ENCODE measurements around the gene TRIM17. TPM values are rescaled to one million over a fixed set of nuclear protein-coding genes. Genes with fewer than 3 reads are reported as not detected.

TRIM17 gene
- total RNA-seq, 1 donor from 2014 or later = 2.9 TPM

DNA sequence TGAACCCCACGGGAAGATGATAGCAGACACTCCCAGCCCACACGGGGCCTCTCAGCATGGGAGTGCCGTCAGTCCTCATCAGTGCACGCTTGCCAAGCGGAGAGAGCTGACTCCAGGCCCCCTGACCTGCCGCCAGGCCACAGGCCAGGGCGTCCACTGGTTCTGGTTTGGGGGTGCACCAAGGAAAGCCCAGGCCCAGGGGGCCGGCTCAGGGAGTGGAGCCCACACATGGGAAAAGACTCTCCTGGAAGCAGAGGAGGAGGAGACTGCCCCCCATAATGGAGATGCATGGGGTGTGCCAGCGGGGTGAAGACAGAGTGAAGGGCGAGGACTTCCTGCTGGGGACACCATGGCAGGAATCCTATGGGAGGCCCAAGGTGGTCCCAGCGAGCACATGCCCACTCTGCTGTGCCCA lies 16.4 kb downstream of the TRIM17 start:
- no peaks in the 10 kb centered on the region for H3K36me3 ChIP-seq
- Mint-ChIP-seq H3K27me3 (ENCODE audit: insufficient read depth, low read depth) (peaks cover 5% of the 10 kb centered on the region), H3K9me3 (no peaks in the 10 kb centered on the region), H3K27ac (no peak overlapping the region), H3K36me3 (peaks cover 25% of the 10 kb centered on the region), H3K4me3 (no peak overlapping the region), H3K4me1 (peaks cover 14% of the 10 kb centered on the region)
- peaks cover 10% of the 10 kb centered on the region for H3K4me1 ChIP-seq
- no peaks in the 10 kb centered on the region for H3F3A ChIP-seq (ENCODE audit: low read depth)
- DNase-seq (ENCODE audit: low spot score) = no peak
- H3K4me3 ChIP-seq = no peak overlapping the region
- no peaks in the 10 kb centered on the region for H3K9me3 ChIP-seq (ENCODE audit: low read depth)
- no peak overlapping the region for H2AFZ ChIP-seq (replicated peaks)
- no peak overlapping the region for H3K4me2 ChIP-seq
- no peaks in the 10 kb centered on the region for H3K27me3 ChIP-seq
- no peak overlapping the region for H3K9ac ChIP-seq
- no peak for TF ChIP-seq EZH2phosphoT487 (IDR thresholded peaks at IDR 0.05)
- TF ChIP-seq EZH2 (IDR thresholded peaks at IDR 0.05) = no peak
- TF ChIP-seq, protein P1, sequence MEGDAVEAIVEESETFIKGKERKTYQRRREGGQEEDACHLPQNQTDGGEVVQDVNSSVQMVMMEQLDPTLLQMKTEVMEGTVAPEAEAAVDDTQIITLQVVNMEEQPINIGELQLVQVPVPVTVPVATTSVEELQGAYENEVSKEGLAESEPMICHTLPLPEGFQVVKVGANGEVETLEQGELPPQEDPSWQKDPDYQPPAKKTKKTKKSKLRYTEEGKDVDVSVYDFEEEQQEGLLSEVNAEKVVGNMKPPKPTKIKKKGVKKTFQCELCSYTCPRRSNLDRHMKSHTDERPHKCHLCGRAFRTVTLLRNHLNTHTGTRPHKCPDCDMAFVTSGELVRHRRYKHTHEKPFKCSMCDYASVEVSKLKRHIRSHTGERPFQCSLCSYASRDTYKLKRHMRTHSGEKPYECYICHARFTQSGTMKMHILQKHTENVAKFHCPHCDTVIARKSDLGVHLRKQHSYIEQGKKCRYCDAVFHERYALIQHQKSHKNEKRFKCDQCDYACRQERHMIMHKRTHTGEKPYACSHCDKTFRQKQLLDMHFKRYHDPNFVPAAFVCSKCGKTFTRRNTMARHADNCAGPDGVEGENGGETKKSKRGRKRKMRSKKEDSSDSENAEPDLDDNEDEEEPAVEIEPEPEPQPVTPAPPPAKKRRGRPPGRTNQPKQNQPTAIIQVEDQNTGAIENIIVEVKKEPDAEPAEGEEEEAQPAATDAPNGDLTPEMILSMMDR (IDR thresholded peaks at IDR 0.05) = no peak
- H3K79me2 ChIP-seq (ENCODE audit: low read depth) = peaks cover 36% of the 10 kb centered on the region
- H4K20me1 ChIP-seq (ENCODE audit: low read depth) = peaks cover 47% of the 10 kb centered on the region
- no peak overlapping the region for H3K27ac ChIP-seq

DNA sequence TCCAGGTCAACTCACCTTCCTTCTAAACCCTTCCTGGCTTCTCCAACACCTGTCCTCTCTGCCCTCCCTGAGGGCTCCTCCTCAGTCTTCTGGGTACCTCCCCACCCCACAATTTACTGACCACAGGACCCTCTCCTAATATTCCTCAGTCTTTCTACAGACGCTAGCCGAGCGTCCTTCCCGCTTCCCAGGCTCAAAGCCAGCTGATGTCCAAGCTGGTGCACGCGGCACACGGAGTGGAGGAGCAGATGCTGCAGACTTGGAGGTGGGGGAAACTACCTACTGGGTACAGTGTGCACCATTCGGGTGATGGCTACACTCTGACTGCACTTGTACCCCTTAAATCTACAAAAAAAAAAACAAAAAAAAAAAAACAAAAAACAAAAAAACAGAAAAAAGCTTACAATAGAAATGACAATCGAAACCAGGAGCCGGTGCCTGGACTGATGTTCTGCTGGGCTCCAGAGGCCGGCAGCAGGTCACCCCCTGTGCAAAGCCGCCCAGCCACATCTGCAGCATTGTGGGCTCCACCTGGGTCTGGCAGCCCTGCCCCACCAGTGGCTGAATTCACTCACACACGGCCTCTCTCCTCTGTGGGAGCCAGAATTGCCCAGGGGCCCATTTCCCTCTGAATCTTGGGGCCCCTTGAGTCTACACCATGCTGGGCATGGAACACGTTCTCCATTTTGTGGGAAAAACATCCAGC lies 17.0 kb downstream of the TRIM17 start:
- Mint-ChIP-seq H3K27ac (no peak overlapping the region), H3K4me1 (peaks cover 8% of the 10 kb centered on the region), H3K9me3 (no peaks in the 10 kb centered on the region), H3K4me3 (no peak overlapping the region), H3K27me3 (ENCODE audit: insufficient read depth, low read depth) (peaks cover 5% of the 10 kb centered on the region), H3K36me3 (peaks cover 25% of the 10 kb centered on the region)
- peaks cover 41% of the 10 kb centered on the region for H4K20me1 ChIP-seq (ENCODE audit: low read depth)
- no peak for DNase-seq (ENCODE audit: low spot score)
- peaks cover 30% of the 10 kb centered on the region for H3K79me2 ChIP-seq (ENCODE audit: low read depth)
- no peak overlapping the region for H3K4me2 ChIP-seq
- H3F3A ChIP-seq (ENCODE audit: low read depth) = no peaks in the 10 kb centered on the region
- peaks cover 5% of the 10 kb centered on the region for H3K4me1 ChIP-seq
- H3K27me3 ChIP-seq = no peaks in the 10 kb centered on the region
- no peak for TF ChIP-seq EZH2 (IDR thresholded peaks at IDR 0.05)
- TF ChIP-seq, protein P1 (IDR thresholded peaks at IDR 0.05) = no peak
- no peak for TF ChIP-seq EZH2phosphoT487 (IDR thresholded peaks at IDR 0.05)
- H2AFZ ChIP-seq (replicated peaks) = no peak overlapping the region
- H3K36me3 ChIP-seq = no peaks in the 10 kb centered on the region
- no peaks in the 10 kb centered on the region for H3K9me3 ChIP-seq (ENCODE audit: low read depth)
- H3K27ac ChIP-seq = no peak overlapping the region
- no peak overlapping the region for H3K9ac ChIP-seq
- H3K4me3 ChIP-seq = no peak overlapping the region

DNA sequence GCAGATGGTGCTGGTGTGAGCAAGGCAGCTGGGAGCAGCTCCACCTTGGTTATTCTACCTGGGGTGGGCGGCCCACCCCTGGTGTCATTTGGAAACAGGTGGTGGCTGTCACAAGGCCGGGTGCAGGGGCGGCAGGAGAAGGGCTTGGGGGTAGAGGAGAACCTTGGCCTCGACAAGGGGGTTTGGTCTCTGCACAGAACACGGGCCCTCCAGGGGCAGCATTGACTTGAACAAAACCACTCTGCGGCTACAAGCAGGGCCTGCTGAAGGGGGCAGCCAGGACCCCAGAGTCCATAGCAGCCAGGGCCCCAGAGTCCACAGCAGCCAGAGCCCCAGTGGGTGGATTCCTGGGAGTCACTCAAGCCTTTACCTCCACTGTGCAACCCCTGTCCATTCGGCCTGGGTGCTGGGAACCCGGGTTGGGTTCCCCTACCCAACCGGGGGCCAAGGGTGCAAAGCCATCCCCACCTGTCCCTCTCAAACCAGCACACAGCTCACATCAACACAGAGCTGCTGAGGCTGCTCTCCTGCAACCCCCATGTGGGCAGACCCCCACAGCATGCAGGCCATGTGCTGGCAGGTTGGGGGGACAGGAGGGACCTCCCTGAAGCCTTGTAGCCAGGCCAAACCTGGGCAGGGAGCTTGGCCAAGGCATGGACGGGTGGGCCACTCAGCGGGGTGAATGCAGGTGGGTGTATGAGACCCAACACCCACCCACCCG lies 17.8 kb downstream of the TRIM17 start:
- no peak overlapping the region for H2AFZ ChIP-seq (replicated peaks)
- Mint-ChIP-seq H3K36me3 (peaks cover 25% of the 10 kb centered on the region), H3K27me3 (ENCODE audit: insufficient read depth, low read depth) (peaks cover 5% of the 10 kb centered on the region), H3K9me3 (no peaks in the 10 kb centered on the region), H3K4me1 (peaks cover 5% of the 10 kb centered on the region), H3K27ac (no peak overlapping the region), H3K4me3 (no peak overlapping the region)
- peaks cover 40% of the 10 kb centered on the region for H4K20me1 ChIP-seq (ENCODE audit: low read depth)
- H3K9me3 ChIP-seq (ENCODE audit: low read depth) = no peaks in the 10 kb centered on the region
- H3K27ac ChIP-seq = no peak overlapping the region
- peaks cover 23% of the 10 kb centered on the region for H3K79me2 ChIP-seq (ENCODE audit: low read depth)
- no peaks in the 10 kb centered on the region for H3K36me3 ChIP-seq
- H3K4me1 ChIP-seq = no peaks in the 10 kb centered on the region
- peaks cover 2% of the 10 kb centered on the region for H3F3A ChIP-seq (ENCODE audit: low read depth)
- TF ChIP-seq EZH2 (IDR thresholded peaks at IDR 0.05) = no peak
- TF ChIP-seq, protein P1 (IDR thresholded peaks at IDR 0.05) = no peak
- no peak for TF ChIP-seq EZH2phosphoT487 (IDR thresholded peaks at IDR 0.05)
- H3K27me3 ChIP-seq = no peaks in the 10 kb centered on the region
- H3K4me3 ChIP-seq = no peak overlapping the region
- no peak overlapping the region for H3K9ac ChIP-seq
- no peak overlapping the region for H3K4me2 ChIP-seq
- no peak for DNase-seq (ENCODE audit: low spot score)
